Ishikawa (cell line): Measurements from ENCODE around the gene ARRDC1.

Experiments used
- CEBPB ChIP-seq: IDR thresholded peaks from 2 replicates; pipeline ENCODE4 v1.6.1; 2012
- CREB1 ChIP-seq: IDR thresholded peaks from 2 replicates; pipeline ENCODE4 v1.6.1; 2012; ENCODE audit warnings: low read depth
- FOXM1 ChIP-seq: IDR thresholded peaks from 2 replicates; pipeline ENCODE4 v1.6.1; 2012; ENCODE audit warnings: low read depth, borderline replicate concordance
- YY1 ChIP-seq: IDR thresholded peaks from 2 replicates; pipeline ENCODE4 v1.6.1; 2012; ENCODE audit warnings: low read depth

- TF ChIP-seq YY1 (no peak), FOXM1 (no peak), CEBPB (no peak), CREB1 (no peak)
These were observed 41.7 kb downstream of the ARRDC1 start for GRCh38 chr9:137647096-137647714.
